Stimulated activated naive CD8-positive, alpha-beta T cell treated with anti-CD3 and anti-CD28 coated beads, Interleukin-15, Interleukin-2, amounts not matched to agents 100 U/mL and 50 U/mL, for 24 hours (primary cell): ENCODE results near the gene PLPP6.

Experiments
- ATAC-seq: fragments of 150-1000 bp; cut with Tn5 transposase; one replicate; pipeline ENCODE4 v1.10.0; 2021
- DNase-seq: peaks from one replicate; pipeline ENCODE4 v3.0.0; 2021

PLPP6 gene

GRCh38 chr9:4662989-4663792, 1.1 kb downstream of the PLPP6 start:
- ATAC-seq (no peak), DNase-seq (no peak)

- DNase-seq (no peak), ATAC-seq (no peak)
Measured at GRCh38 chr9:4663956-4664355, 1.9 kb downstream of the PLPP6 start.

DNA sequence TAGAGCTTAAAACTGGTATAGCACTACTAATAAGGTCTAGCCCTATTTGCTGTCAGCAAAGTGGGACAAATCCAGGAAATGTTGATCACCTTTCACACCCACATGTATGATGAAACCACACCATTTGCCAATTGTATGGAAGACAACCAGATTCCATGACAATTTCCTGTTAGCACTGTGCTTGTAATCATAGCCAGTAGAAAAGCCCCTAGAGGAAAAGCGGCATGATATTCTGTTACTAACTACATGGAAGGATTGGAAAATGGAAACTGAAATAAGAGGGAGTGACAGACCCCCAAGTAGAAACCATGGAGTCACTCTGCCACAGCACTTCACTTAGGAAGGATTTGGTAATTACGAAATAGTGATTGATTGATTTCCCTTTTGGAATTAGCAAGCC, 3.3 kb downstream of the PLPP6 start:
- ATAC-seq (no peak), DNase-seq (no peak)

DNA sequence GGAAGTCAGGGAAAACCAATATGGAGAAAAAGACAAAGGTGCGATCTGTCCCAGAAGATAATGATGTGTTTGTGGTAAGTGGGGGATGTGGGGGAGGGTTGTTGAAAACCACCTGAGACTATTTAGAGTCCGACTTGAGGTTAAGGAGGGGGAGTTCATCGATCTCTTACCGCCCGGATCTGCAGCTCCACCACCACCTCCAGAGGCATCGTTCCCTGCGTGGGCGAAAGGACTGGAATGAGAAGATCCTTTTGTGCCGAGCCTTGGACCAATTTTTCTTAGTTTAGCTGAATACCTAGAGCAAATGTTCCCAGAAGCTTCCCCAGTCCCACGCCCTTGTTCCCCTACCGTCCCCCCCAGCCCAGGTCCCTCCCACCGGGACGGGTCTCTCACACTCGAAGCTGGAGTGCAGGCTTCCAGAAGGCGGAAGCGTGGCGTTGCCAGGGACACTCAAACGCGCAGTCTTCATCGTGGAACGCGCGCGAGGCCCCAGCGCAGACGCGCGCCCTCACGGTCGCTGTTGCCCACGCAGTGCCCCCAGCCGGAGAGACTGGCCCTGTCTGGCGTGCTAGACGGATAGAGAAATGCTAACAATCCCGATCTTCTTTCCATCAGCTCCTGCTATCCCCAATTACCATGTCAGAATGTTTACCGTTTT, 4.1 kb downstream of the PLPP6 start, which contains the start of gene SPATA6L:
Gene SPATA6L, minus strand, starts transcription at position 439 of the 658 bp plus-strand sequence. Its CDS starts 230 bp downstream, at position 209.
- peak; percentile 13 for ATAC-seq
- DNase-seq = peak; percentile 49

- ATAC-seq (no peak), DNase-seq (no peak)
Measured at GRCh38 chr9:4667681-4668080, 5.6 kb downstream of the PLPP6 start.

GRCh38 chr9:4668604-4669003, 6.5 kb downstream of the PLPP6 start:
- DNase-seq (no peak), ATAC-seq (no peak)

- ATAC-seq (no peak), DNase-seq (no peak)
Measured at GRCh38 chr9:4669890-4670289, 7.8 kb downstream of the PLPP6 start.

- DNase-seq (no peak), ATAC-seq (no peak)
Measured at GRCh38 chr9:4670591-4670990, 8.5 kb downstream of the PLPP6 start.

DNA sequence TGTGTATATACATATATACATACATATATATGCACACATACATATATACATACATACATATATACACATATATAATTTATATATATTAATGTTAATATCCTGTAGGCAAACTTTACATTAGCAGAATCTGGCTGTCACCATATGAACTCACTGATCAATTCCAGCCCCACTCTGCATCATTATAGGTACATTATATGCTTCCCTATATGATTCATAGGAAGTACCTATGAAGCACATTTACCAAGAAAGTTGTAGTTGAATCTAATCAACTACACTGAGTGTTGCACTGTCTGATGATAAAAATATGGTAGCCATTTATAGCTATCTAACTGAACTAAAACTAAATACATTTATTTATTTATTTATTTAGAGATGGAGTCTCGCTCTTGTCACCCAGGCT, 9.6 kb downstream of the PLPP6 start:
- no peak for ATAC-seq
- no peak for DNase-seq

DNA sequence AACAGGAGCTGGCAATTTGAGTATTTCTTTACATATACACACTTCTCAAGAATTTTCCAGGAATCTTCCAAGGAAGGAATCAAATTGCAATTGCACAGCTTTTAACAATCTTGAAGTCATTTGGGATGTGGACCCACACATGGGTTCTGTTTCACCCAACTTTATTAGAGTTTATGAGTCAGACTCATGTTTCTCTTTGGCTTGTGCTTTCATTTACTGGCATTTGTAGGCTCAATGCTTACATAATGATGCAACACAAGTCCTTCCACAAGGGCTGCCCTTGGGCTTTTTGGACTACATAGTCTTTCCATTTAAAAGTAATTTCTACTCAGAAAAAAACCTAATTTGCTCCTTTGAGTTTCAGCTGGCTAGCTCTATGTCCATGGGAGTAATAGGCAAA, 12.7 kb downstream of the PLPP6 start:
- DNase-seq = no peak
- no peak for ATAC-seq

GRCh38 chr9:4677392-4677791, 15.3 kb downstream of the PLPP6 start:
- no peak for ATAC-seq

DNA sequence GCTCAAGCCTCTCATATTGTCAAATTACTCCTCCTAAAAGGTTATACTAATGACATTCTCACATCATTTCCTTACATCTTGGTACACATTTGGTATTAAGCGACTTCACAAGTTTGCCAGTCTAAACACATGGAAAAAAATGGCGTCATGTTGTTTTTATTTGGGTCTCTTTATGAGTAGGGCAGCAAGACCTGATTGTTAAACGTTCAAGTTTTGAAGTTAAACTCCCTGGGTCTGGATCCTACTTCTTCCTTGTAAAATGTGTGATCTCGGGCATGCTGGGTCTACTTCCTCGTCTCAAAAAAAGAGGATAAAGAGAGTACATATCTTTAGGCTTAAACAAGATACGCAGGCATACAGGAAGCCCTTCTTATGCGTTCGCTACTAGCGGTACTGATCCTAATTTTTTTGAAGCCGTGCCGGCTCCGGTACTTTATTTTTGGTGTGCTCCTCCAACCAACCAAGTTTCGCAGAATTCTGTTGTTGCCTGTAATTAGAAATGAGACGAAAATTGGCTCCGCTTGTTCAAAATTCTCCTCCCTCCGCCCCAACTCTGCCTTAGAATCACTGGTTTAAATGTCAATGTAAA, 16.7 kb downstream of the PLPP6 start:
- ATAC-seq (no peak), DNase-seq (peak; percentile 13)

More at GRCh38 chr9:4677392-4677791, 15.3 kb downstream of the PLPP6 start:
- DNase-seq = no peak

DNA sequence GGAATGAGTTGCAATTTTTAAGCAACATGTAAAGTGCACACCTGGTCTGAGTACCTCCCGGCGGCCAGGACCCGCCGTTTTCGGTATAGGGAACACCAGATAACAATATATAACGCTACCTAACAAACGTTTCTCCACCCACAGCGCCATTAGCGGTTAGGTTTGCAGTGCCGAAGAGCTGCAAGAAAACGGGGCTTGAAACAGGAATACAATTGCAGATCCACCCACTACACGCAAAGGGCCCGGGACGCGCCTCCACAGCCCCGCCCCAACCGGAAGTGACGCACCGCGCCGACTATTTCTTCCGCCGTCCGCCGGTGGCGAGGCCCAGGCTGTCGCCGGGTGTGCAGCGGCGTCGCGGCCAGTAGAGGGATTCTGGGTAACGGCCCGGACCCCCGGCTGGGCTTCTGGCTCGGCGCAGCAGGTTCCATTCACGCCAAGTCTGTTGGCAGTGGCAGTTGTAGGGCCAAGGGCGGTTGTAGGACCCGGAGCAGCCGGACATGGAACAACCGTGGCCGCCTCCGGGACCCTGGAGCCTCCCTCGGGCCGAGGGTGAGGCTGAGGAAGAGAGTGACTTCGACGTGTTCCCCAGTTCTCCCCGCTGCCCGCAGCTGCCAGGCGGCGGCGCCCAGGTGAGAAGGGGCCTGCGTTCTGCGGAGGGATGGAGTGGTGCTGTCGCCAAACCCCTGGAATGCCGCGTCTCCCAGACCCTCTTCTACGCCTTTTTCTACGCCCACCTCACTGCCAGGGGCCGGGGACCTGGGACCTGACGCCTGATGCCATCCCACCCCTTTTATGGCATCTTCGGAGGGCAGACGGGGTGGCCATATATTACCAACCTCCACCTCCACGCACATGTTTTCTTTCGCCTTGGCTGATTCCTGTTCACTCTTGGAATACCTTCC, 17.4 kb downstream of the PLPP6 start, which contains the start of gene CDC37L1:
Gene CDC37L1, plus strand, starts transcription at position 302 of the 905 bp plus-strand sequence. Its CDS starts 199 bp downstream, at position 501.
- DNase-seq (peak; percentile 100), ATAC-seq (peak; percentile 99)

GRCh38 chr9:4680173-4680525, 18.1 kb downstream of the PLPP6 start:
- DNase-seq = no peak
- ATAC-seq = no peak

DNA sequence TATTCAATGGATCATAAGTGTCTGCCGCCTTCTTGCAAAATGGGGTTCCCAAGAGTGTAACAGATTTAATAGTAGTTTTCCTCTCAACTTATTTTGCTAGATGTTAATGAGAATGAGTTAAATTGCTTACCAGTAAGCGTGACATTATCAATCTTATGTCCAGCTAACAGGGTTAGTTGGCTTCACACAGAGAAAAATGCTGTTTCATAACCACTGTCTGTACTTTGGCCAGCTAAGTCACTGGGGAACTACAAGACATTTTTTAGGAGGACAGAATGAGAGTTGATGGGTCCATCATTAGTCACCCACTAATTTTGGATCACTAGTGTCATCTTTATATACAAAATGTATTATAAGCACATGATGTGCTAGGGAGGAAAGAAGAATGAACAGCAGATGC, 18.7 kb downstream of the PLPP6 start:
- ATAC-seq (no peak), DNase-seq (no peak)

DNA sequence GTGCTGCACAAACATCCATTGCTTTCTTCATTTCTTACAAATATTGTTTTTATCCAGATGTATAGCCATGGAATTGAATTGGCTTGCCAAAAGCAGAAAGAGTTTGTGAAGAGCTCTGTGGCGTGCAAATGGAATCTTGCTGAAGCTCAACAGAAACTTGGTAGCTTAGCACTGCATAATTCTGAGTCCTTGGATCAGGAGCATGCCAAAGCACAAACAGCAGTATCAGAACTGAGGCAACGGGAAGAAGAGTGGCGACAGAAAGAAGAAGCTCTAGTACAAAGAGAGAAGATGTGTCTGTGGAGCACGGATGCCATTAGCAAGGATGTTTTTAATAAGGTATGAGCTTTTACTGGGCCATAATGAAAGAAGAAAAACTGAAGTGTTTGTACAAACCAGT, 22.7 kb downstream of the PLPP6 start:
- ATAC-seq = no peak
- DNase-seq = no peak

DNA sequence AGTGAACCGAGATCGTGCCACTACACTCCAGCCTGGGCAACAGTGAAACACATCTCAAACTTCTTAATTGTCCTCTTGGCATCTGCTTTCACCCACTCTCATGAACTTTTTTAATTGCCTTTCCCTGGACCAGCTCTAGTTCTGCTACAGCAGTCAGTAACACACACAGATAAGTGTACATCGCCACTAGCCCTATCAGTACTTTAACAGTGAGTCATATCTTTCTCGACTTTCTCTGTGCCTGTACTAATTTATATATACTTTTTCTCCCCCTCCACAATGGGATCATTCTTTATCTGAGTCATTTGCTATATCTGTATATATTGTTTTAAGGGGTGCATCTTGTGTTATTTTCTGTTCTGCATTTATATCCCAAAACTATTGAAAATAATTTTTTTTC, 24.0 kb downstream of the PLPP6 start:
- ATAC-seq (no peak), DNase-seq (no peak)

DNA sequence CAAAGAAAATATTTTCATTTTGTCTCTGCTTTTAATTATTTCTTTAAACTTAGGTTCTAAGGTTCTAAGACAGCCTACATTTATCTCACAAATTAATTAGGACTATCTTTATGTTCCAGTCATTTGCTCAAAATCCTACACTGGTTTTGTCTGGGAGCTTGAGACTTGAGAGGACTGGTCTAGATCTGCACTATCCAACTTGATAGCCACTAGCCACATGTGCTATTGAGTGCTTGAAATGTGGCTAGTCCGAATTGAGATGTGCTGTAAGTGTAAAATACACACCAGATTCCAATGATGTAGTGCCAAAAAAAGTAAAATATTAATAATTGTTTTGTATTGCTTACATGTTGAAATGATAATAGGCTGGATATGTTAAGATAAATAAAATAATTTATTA, 24.5 kb downstream of the PLPP6 start:
- DNase-seq (no peak), ATAC-seq (no peak)

GRCh38 chr9:4689021-4689420, 26.9 kb downstream of the PLPP6 start:
- no peak for DNase-seq
- ATAC-seq = no peak

DNA sequence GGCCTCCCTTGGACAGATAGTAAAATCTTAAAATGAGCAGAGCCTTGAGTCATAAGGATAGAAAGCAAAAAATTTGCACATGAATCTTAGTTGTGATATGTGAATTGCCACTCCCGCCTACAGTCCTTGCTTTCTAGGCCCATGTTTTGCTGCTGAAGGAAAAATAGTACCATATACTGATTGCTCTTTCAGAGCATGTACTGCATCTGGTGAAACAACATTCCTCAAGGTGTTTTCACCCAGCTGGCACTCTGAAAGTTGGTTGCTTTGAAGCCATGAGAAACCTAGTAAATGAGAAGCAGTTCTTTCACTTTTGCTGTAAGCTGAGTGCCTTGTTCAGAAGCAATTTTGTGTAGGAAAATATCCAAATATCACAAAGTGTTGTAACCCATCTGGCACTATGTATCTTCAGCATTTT, 27.6 kb downstream of the PLPP6 start:
- peak; percentile 86 for ATAC-seq
- DNase-seq = no peak

DNA sequence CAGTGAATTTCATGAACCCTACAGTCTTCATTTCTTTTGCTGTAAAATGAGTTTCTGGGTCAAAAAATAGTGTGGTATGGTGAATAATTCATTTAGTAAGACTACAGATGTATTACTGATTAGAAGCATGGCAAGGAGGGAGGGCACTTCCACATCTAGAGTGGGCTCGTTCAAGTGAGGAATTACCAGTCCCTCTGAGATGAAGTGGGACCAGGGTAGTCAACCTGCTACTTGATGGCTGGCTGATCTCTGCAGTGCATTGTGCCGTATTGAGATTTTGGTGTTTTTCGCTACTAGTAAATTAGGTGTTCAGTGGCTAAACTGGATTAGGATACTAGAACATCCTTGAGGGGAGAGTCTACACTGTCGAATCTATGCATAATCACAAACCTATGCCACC, 28.1 kb downstream of the PLPP6 start:
- DNase-seq (no peak), ATAC-seq (peak; percentile 21)

GRCh38 chr9:4691795-4692194, 29.7 kb downstream of the PLPP6 start:
- no peak for ATAC-seq
- no peak for DNase-seq
